Globus pallidus (tissue), 1 donor: Measurements from ENCODE around the gene SHLD1.
"Not testable (repeated sequence)": the region's sequence is repeated elsewhere in the genome, so short reads cannot be mapped to it uniquely, and the experiment has no call there.

Experiments
- DNase-seq: peaks from one replicate; pipeline ENCODE4 v3.0.0-alpha.2; 2015; ENCODE audit warnings: low spot score

Gene SHLD1

GRCh38 chr20:5735845-5736510 lies 14.2 kb upstream of the SHLD1 start:
- no peak for DNase-seq

GRCh38 chr20:5737619-5737953 lies 12.6 kb upstream of the SHLD1 start:
- no peak for DNase-seq

- no peak for DNase-seq
These were observed 12.2 kb upstream of the SHLD1 start for GRCh38 chr20:5737966-5738365.

GRCh38 chr20:5740643-5741042 lies 9.6 kb upstream of the SHLD1 start:
- not testable (repeated sequence) for DNase-seq

- no peak for DNase-seq
These were observed 9.1 kb upstream of the SHLD1 start for GRCh38 chr20:5741089-5741488.

- DNase-seq: no peak
These were observed 8.2 kb upstream of the SHLD1 start for GRCh38 chr20:5742041-5742440.

GRCh38 chr20:5745416-5746030 lies 4.7 kb upstream of the SHLD1 start:
- DNase-seq: no peak

GRCh38 chr20:5746064-5746463 lies 4.1 kb upstream of the SHLD1 start:
- DNase-seq: no peak

- no peak for DNase-seq
These were observed 2.0 kb upstream of the SHLD1 start for GRCh38 chr20:5748246-5748645.

- DNase-seq: not testable (repeated sequence)
These were observed 669 bp upstream of the SHLD1 start for GRCh38 chr20:5749512-5749951.

- DNase-seq: no peak
These were observed 1.7 kb downstream of the SHLD1 start for GRCh38 chr20:5751856-5752255.

- no peak for DNase-seq
These were observed 3.6 kb downstream of the SHLD1 start for GRCh38 chr20:5753814-5754213.

GRCh38 chr20:5757949-5758348 lies 7.7 kb downstream of the SHLD1 start:
- no peak for DNase-seq

- DNase-seq: no peak
These were observed 16.0 kb downstream of the SHLD1 start for GRCh38 chr20:5766085-5766764.

GRCh38 chr20:5767493-5768098 lies 17.4 kb downstream of the SHLD1 start:
- DNase-seq: no peak

GRCh38 chr20:5770231-5770986 lies 20.2 kb downstream of the SHLD1 start:
- no peak for DNase-seq

GRCh38 chr20:5770987-5771318 lies 20.8 kb downstream of the SHLD1 start:
- no peak for DNase-seq

- DNase-seq: no peak
These were observed 22.5 kb downstream of the SHLD1 start for GRCh38 chr20:5772704-5773103.

GRCh38 chr20:5773589-5773988 lies 23.4 kb downstream of the SHLD1 start:
- DNase-seq: no peak

- no peak for DNase-seq
These were observed 25.9 kb downstream of the SHLD1 start for GRCh38 chr20:5776077-5776476.

- DNase-seq: no peak
These were observed 29.1 kb downstream of the SHLD1 start for GRCh38 chr20:5779071-5779900.

- DNase-seq: no peak
These were observed 30.6 kb downstream of the SHLD1 start for GRCh38 chr20:5780846-5781217.
